Measurements from ENCODE around the gene ZDHHC7.

DNA sequence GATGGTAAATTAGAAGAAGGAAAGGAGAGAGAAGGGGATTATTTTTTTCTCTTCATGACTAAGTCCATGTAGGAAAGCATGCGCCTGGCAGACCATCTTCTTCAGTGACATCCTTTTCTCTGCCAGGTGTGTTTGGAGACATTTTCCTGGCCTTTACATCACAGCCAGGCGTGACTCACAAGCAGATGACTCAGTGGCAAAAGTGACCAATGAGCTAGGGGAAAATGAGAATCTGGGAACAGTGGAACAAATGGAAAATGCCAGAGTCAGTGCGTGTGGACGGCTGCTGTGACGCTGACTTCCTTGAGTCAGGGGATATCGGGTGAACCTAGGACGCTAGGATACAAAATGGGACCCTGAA lies 25.7 kb upstream of the ZDHHC7 start:
- TF ChIP-seq CTCF (conservative IDR thresholded peaks at IDR 0.05; ENCODE audit: low read length) (no peak), EZH2phosphoT487 (IDR thresholded peaks at IDR 0.05; ENCODE audit: borderline replicate concordance, low read depth, low read length) (no peak)
